Endothelial cell of umbilical vein (primary cell): ENCODE results near the gene CFAP77. TPM values are rescaled to one million over a fixed set of nuclear protein-coding genes. Genes with fewer than 3 reads are reported as not detected.

Experiments
- BruUV-seq: library from RNA; stranded (reverse); fragments of 400-500 nt; replicated peaks from 2 replicates; lab custom pipeline; 2021; lab: Mats Ljungman, UMichigan
- CTCF ChIA-PET: fragments of 300-600, 350-600 bp; sonication (Branson Sonifier 250); formaldehyde crosslinking; loops from one replicate; lab custom pipeline; 2021; ENCODE audit warnings: antibody characterized with exemption, inconsistent platforms; lab: Charles Lee
- POLR2A ChIA-PET: fragments of 300-600, 350-600 bp; sonication (Branson Sonifier 250); formaldehyde crosslinking; loops from one replicate; lab custom pipeline; 2021; ENCODE audit warnings: antibody characterized with exemption, inconsistent platforms; lab: Charles Lee
- DNase-seq: peaks from one replicate; pipeline ENCODE4 v3.0.0-alpha.2; 2011; ENCODE audit warnings: low read depth, low spot score
- FAIRE-seq: peaks from 2 replicates; lab custom pipeline; 2011; peaks lifted over from hg19 to GRCh38; lab: Jason Lieb, UNC
- H2AFZ ChIP-seq: 2 replicates; pipeline ENCODE4 v1.6.0; 2012; ENCODE audit warnings: low read depth, low read length, control low read depth, inconsistent platforms
- H3K27ac ChIP-seq: 2 replicates; pipeline ENCODE4 v1.5.1; 2011; ENCODE audit warnings: low read depth, mild to moderate bottlenecking, control low read depth, low read length, moderate library complexity; ENCODE audit not compliant: insufficient read depth
- H3K27me3 ChIP-seq, 2 experiments: 2 replicates each; pipeline versions ENCODE4 v1.6.0 to v1.6.1; 2011; ENCODE audit warnings: low read length in 2 of 2, mixed read lengths in 1 of 2; ENCODE audit not compliant: control insufficient read depth in 2 of 2, insufficient read depth in 2 of 2
- H3K36me3 ChIP-seq, 2 experiments: 2 replicates in 1 of 2; 3 replicates in 1 of 2; pipeline ENCODE4 v1.5.1; 2011; ENCODE audit warnings: low read length in 2 of 2, mild to moderate bottlenecking in 1 of 2, moderate library complexity in 1 of 2; ENCODE audit not compliant: control insufficient read depth in 2 of 2, insufficient read depth in 2 of 2; ENCODE audit errors: extremely low read depth in 1 of 2
- H3K4me1 ChIP-seq: 3 replicates; pipeline ENCODE4 v1.5.1; 2011; ENCODE audit warnings: mild to moderate bottlenecking, low read length; ENCODE audit not compliant: control insufficient read depth, insufficient read depth; ENCODE audit errors: extremely low read depth
- H3K4me2 ChIP-seq: 2 replicates; pipeline ENCODE4 v1.6.1; 2011; ENCODE audit warnings: low read length, control low read depth, mixed read lengths; ENCODE audit not compliant: insufficient read depth
- H3K4me3 ChIP-seq, 3 experiments: fragments of 200-600 bp in 1 of 3; sonication (generic), shearing (Covaris generic) in 1 of 3; replicated peaks in 1 of 3; 2 replicates each; pipeline ENCODE4 v1.5.1; 2011 to 2016; ENCODE audit warnings: control low read depth in 3 of 3, low read length in 3 of 3, mild to moderate bottlenecking in 2 of 3, inconsistent platforms in 1 of 3, low read depth in 1 of 3, moderate library complexity in 1 of 3; ENCODE audit not compliant: insufficient read depth in 1 of 3
- H3K79me2 ChIP-seq: 2 replicates; pipeline ENCODE4 v1.6.0; 2012; ENCODE audit warnings: low read length, inconsistent platforms; ENCODE audit not compliant: control insufficient read depth, insufficient read depth
- H3K9ac ChIP-seq: replicated peaks from 2 replicates; pipeline ENCODE3; 2011; ENCODE audit warnings: low read length, control low read depth; ENCODE audit not compliant: insufficient read depth; ENCODE audit errors: extremely low read depth
- H3K9me1 ChIP-seq: replicated peaks from 3 replicates; pipeline ENCODE4 v1.6.0; 2011; ENCODE audit warnings: mild to moderate bottlenecking, low read length; ENCODE audit not compliant: control insufficient read depth, insufficient read depth; ENCODE audit errors: extremely low read depth
- H3K9me3 ChIP-seq: replicated peaks from 2 replicates; pipeline ENCODE4 v1.5.1; 2012; ENCODE audit warnings: low read length, inconsistent platforms; ENCODE audit not compliant: control insufficient read depth, insufficient read depth
- H4K20me1 ChIP-seq: replicated peaks from 2 replicates; pipeline ENCODE3; 2011; ENCODE audit warnings: mild to moderate bottlenecking, low read length; ENCODE audit not compliant: control insufficient read depth, insufficient read depth; ENCODE audit errors: extremely low read depth
- EZH2 ChIP-seq: IDR thresholded peaks from 2 replicates; pipeline ENCODE4 v1.6.1; 2012; ENCODE audit warnings: borderline replicate concordance, low read depth, mild to moderate bottlenecking, moderate library complexity, low read length, inconsistent platforms; ENCODE audit not compliant: severe bottlenecking
- GATA2 ChIP-seq: IDR thresholded peaks from 2 replicates; pipeline ENCODE4 v1.7.0; 2011; ENCODE audit warnings: low read depth, mild to moderate bottlenecking, moderate library complexity, mixed read lengths, low read length; ENCODE audit not compliant: insufficient read length, insufficient read depth
- MYC ChIP-seq: IDR thresholded peaks from one replicate; pipeline ENCODE4 v1.6.1; 2011; ENCODE audit warnings: mild to moderate bottlenecking, low read depth, low read length
- POLR2A ChIP-seq: IDR thresholded peaks from 2 replicates; pipeline ENCODE4 v1.6.1; 2012; ENCODE audit warnings: low read depth, mild to moderate bottlenecking, control low read depth, low read length
- POLR2AphosphoS5 ChIP-seq: IDR thresholded peaks from 2 replicates; pipeline ENCODE4 v1.6.1; 2012; ENCODE audit warnings: low read depth, mild to moderate bottlenecking, control low read depth, low read length, moderate library complexity; ENCODE audit not compliant: insufficient read depth
- dilution Hi-C: fragments of 300-500 bp; cut with MboI; formaldehyde crosslinking; loops from one replicate; pipeline ENCODE4 v1.15.0; 2019; ENCODE audit warnings: low sequenced_read_pairs; ENCODE audit not compliant: extremely low pct_ligation_motif_present
- intact Hi-C: fragments of 100-400 bp; cut with micrococcal nuclease; formaldehyde crosslinking; loops from one replicate; pipeline ENCODE4 v1.10.0; 2022
- polyA plus RNA-seq, 4 experiments: library from polyadenylated mRNA; depleted of rRNA in 3 of 4; stranded (reverse) in 3 of 4; unstranded in 1 of 4; fragments of >200 nt; gene quantifications; 2 replicates each; pipeline versions ENCODE4 v1.2.1 to v1.2.3, GENCODE V29; 2011 to 2012; ENCODE audit warnings: missing spikeins in 1 of 4
- total RNA-seq: library from RNA; stranded (reverse); gene quantifications from 2 replicates; pipeline ENCODE4 v1.2.3, GENCODE V29; 2021
- TF ChIP-seq, protein P1 (sequence below): IDR thresholded peaks from 2 replicates; pipeline ENCODE4 v1.6.1; 2011; ENCODE audit not compliant: insufficient read depth, insufficient read length

The CFAP77 gene
- total and polyA plus RNA-seq, 2 donors (not counting 3 experiments of a cell fraction or from before 2014, with no cell fraction given): not detected

DNA sequence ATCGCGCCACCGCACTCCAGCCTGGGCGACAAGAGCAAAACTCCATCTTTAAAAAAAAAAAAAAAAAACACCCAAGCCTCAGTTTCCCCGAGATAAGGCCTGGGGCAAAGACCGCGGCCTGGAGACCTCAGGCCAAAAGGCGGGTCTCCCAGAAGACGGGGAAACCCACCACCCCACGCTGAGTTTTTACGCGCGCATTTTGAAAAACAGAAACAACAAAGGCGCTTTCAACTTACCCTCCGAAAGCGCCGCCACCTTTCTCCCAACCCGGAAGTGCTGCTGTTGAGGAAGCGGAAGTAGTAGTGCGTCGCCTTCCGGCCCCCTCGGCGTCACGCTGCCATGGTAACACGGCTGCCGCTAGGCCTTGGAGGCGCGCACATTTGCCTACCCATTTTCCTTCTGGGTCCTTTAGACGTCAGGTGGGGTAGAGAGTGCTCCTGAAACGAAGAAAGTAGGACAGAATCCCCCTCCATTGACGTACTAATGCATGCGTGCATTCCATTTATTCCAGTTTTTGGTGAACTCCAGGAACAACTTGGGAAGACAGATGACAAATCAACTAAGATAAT is 3.4 kb upstream of the CFAP77 start, which contains the start of gene TTF1:
TSS of gene TTF1 (minus strand) at position 287 of the 569 bp plus-strand sequence. CDS start 4,019 bp downstream, outside the sequence.
- H3K4me3 ChIP-seq: peak within 1 kb of the TSS; percentile 49 to 79 (median 58)
- DNase-seq: peak; percentile 88
- ChIA-PET POLR2A (no interaction called here), CTCF (interaction anchor here (0.7 kb wide), 1 partner anchor 906 kb away, joined by 3 read pairs; no protein-coding TSS in a partner anchor)
- H3K9ac ChIP-seq: peak within 1 kb of the TSS; percentile 81
- peaks cover 7 to 9% of the 10 kb centered on the region in 2 experiments for H3K36me3 ChIP-seq
- H3K4me1 ChIP-seq: peaks cover 20% of the 10 kb centered on the region
- no TSS peak for BruUV-seq
- H3K27ac ChIP-seq: peak within 1 kb of the TSS; percentile 61
- H3K9me3 ChIP-seq: no peaks in the 10 kb centered on the region
- FAIRE-seq: peak; percentile 73
- H2AFZ ChIP-seq: peak within 1 kb of the TSS; percentile 63
- intact Hi-C loops (loop anchor here (1.0 to 5.0 kb wide), 2 partner anchors 34 to 54 kb away; partner anchors contain the start of gene SETX), dilution Hi-C loops (no loop called here)
- H3K4me2 ChIP-seq: peak within 1 kb of the TSS; percentile 44
- TF ChIP-seq POLR2AphosphoS5 (peak; percentile 73), MYC (no peak), POLR2A (peak; percentile 62)
- TF ChIP-seq, protein P1, sequence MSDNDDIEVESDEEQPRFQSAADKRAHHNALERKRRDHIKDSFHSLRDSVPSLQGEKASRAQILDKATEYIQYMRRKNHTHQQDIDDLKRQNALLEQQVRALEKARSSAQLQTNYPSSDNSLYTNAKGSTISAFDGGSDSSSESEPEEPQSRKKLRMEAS: peak; percentile 30
- H3K79me2 ChIP-seq: peaks cover 19% of the 10 kb centered on the region
- no peaks in the 10 kb centered on the region for H3K9me1 ChIP-seq
- no peaks in the 10 kb centered on the region for H4K20me1 ChIP-seq
- H3K27me3 ChIP-seq: peaks cover 0 to 10% of the 10 kb centered on the region in 2 experiments

DNA sequence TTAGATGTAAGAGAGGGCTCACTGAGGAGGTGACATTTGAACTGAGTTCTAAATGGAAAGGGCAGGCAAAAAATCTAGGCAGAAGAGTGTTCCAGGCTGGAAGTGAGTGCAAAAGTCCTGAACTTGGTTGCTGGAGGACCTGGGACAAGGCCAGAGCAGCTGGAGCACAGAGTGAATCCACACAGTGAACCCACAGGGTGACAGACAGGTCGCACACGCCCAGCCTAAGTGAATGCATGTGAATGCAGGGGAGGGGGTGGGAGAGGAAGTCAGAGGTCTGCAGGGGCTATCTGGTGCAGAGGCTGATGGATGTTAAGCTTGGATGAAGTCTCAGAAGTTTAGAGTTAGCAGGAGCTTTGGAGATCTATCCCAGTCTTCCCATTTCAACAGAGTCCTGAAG is 2.8 kb upstream of the CFAP77 start:
- TF ChIP-seq GATA2 (no peak), EZH2 (no peak), POLR2A (no peak)
- TF ChIP-seq, protein P1: no peak
- Histone ChIP-seq H2AFZ (peak overlapping the region; percentile 63), H3K27me3 (peaks cover 0 to 10% of the 10 kb centered on the region in 2 experiments), H3K9me3 (no peaks in the 10 kb centered on the region), H3K4me1 (peaks cover 20% of the 10 kb centered on the region), H3K36me3 (peaks cover 3 to 4% of the 10 kb centered on the region in 2 experiments), H3K79me2 (peaks cover 15% of the 10 kb centered on the region), H3K9ac (no peak overlapping the region), H3K9me1 (no peaks in the 10 kb centered on the region), H3K4me2 (peak overlapping the region; percentile 33), H3K27ac (no peak overlapping the region), H3K4me3 (no peak overlapping the region), H4K20me1 (no peaks in the 10 kb centered on the region)
- FAIRE-seq (no peak), DNase-seq (no peak)
- intact Hi-C loops (loop anchor here (5.0 kb wide), 1 partner anchor 55 kb away; the partner anchor contains the start of gene SETX), dilution Hi-C loops (no loop called here)
- POLR2A ChIA-PET: no interaction called here
- no TSS peak for BruUV-seq
- CTCF ChIA-PET: no interaction called here
